Neutrophil (primary cell): Measurements from ENCODE around the gene MSH3.
"Not testable (repeated sequence)": the region's sequence is repeated elsewhere in the genome, so short reads cannot be mapped to it uniquely, and the experiment has no call there.

Experiments
- H3K27ac ChIP-seq: fragments of 200-600 bp; sonication (generic); 2 replicates; pipeline ENCODE4 v1.5.1; 2016; ENCODE audit warnings: mild to moderate bottlenecking, moderate library complexity
- H3K27me3 ChIP-seq: fragments of 200-600 bp; sonication (generic); 2 replicates; pipeline ENCODE4 v1.6.0; 2016; ENCODE audit warnings: mild to moderate bottlenecking
- H3K36me3 ChIP-seq: fragments of 200-600 bp; sonication (generic); 2 replicates; pipeline ENCODE4 v1.5.1; 2017
- H3K4me1 ChIP-seq, 2 experiments: fragments of 200-600 bp in 1 of 2; sonication (generic) in 1 of 2; 1 replicate in 1 of 2; 2 replicates in 1 of 2; pipeline versions ENCODE4 v1.5.1 to v1.6.1; 2013 to 2016; ENCODE audit warnings: low read depth in 1 of 2, low read length in 1 of 2, mild to moderate bottlenecking in 1 of 2, moderate library complexity in 1 of 2; ENCODE audit not compliant: control insufficient read depth in 1 of 2, insufficient read depth in 1 of 2
- H3K4me3 ChIP-seq, 2 experiments: fragments of 200-600 bp in 1 of 2; sonication (generic) in 1 of 2; 1 replicate in 1 of 2; 2 replicates in 1 of 2; pipeline ENCODE4 v1.5.1; 2013 to 2016; ENCODE audit warnings: low read depth in 1 of 2, low read length in 1 of 2, mild to moderate bottlenecking in 1 of 2, moderate library complexity in 1 of 2
- H3K9me3 ChIP-seq: fragments of 200-600 bp; sonication (generic); 2 replicates; pipeline ENCODE4 v1.5.1; 2016
- TF ChIP-seq, protein P1 (sequence below): fragments of 200-600 bp; sonication (generic); IDR thresholded peaks from 2 replicates; pipeline ENCODE4 v1.5.1; 2016; ENCODE audit warnings: antibody characterized with exemption

MSH3 gene

GRCh38 chr5:80725446-80725845 is 71.0 kb downstream of the MSH3 start:
- Histone ChIP-seq H3K4me1 (no peaks in the 10 kb centered on the region), H3K9me3 (no peaks in the 10 kb centered on the region), H3K36me3 (peaks cover 52% of the 10 kb centered on the region), H3K27me3 (no peaks in the 10 kb centered on the region), H3K27ac (no peak overlapping the region), H3K4me3 (no peak overlapping the region)
- TF ChIP-seq, protein P1, sequence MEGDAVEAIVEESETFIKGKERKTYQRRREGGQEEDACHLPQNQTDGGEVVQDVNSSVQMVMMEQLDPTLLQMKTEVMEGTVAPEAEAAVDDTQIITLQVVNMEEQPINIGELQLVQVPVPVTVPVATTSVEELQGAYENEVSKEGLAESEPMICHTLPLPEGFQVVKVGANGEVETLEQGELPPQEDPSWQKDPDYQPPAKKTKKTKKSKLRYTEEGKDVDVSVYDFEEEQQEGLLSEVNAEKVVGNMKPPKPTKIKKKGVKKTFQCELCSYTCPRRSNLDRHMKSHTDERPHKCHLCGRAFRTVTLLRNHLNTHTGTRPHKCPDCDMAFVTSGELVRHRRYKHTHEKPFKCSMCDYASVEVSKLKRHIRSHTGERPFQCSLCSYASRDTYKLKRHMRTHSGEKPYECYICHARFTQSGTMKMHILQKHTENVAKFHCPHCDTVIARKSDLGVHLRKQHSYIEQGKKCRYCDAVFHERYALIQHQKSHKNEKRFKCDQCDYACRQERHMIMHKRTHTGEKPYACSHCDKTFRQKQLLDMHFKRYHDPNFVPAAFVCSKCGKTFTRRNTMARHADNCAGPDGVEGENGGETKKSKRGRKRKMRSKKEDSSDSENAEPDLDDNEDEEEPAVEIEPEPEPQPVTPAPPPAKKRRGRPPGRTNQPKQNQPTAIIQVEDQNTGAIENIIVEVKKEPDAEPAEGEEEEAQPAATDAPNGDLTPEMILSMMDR: no peak

DNA sequence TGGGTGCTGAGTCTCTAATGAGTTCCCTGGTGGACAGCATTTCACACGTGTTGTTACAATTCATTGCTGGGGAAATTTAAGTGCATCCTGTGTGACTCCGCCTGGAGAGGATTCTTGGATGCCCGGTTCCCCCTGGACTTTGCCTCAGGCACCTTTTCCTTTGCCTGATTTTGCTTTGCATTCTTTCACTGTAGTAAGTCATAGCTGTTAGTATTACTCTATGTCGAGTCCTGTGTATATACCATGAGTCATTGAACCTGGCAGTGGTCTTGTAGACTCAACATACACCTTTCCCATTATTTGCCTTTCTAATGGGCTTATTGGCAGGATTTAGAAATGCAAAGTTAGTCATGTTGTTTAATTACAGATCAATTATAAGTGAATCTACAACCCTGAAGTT is 82.3 kb downstream of the MSH3 start:
- H3K4me1 ChIP-seq: no peaks in the 10 kb centered on the region
- no peaks in the 10 kb centered on the region for H3K9me3 ChIP-seq
- H3K36me3 ChIP-seq: peaks cover 4% of the 10 kb centered on the region
- no peak overlapping the region for H3K4me3 ChIP-seq
- TF ChIP-seq, protein P1: no peak
- H3K27me3 ChIP-seq: no peaks in the 10 kb centered on the region
- no peak overlapping the region for H3K27ac ChIP-seq

GRCh38 chr5:80738466-80738865 is 84.0 kb downstream of the MSH3 start:
- Histone ChIP-seq H3K36me3 (peaks cover 18% of the 10 kb centered on the region), H3K4me1 (no peaks in the 10 kb centered on the region), H3K27me3 (no peaks in the 10 kb centered on the region), H3K9me3 (no peaks in the 10 kb centered on the region), H3K27ac (no peak overlapping the region), H3K4me3 (no peak overlapping the region)
- TF ChIP-seq, protein P1: no peak

- Histone ChIP-seq H3K4me3 (no peak overlapping the region), H3K4me1 (no peaks in the 10 kb centered on the region), H3K36me3 (peaks cover 18% of the 10 kb centered on the region), H3K27ac (no peak overlapping the region), H3K27me3 (no peaks in the 10 kb centered on the region), H3K9me3 (no peaks in the 10 kb centered on the region)
- TF ChIP-seq, protein P1: no peak
Observed at GRCh38 chr5:80739057-80739456, 84.6 kb downstream of the MSH3 start.

- no peak overlapping the region for H3K27ac ChIP-seq
- no peaks in the 10 kb centered on the region for H3K27me3 ChIP-seq
- TF ChIP-seq, protein P1: no peak
Observed at GRCh38 chr5:80739496-80739895, 85.0 kb downstream of the MSH3 start.

GRCh38 chr5:80739898-80740297 is 85.4 kb downstream of the MSH3 start:
- Histone ChIP-seq H3K4me1 (no peaks in the 10 kb centered on the region), H3K27me3 (no peaks in the 10 kb centered on the region), H3K36me3 (peaks cover 21% of the 10 kb centered on the region), H3K9me3 (no peaks in the 10 kb centered on the region), H3K4me3 (no peak overlapping the region), H3K27ac (no peak overlapping the region)
- TF ChIP-seq, protein P1: no peak

More at GRCh38 chr5:80739496-80739895, 85.0 kb downstream of the MSH3 start:
- Histone ChIP-seq H3K4me3 (no peak overlapping the region), H3K4me1 (no peaks in the 10 kb centered on the region), H3K9me3 (no peaks in the 10 kb centered on the region), H3K36me3 (peaks cover 18% of the 10 kb centered on the region)

DNA sequence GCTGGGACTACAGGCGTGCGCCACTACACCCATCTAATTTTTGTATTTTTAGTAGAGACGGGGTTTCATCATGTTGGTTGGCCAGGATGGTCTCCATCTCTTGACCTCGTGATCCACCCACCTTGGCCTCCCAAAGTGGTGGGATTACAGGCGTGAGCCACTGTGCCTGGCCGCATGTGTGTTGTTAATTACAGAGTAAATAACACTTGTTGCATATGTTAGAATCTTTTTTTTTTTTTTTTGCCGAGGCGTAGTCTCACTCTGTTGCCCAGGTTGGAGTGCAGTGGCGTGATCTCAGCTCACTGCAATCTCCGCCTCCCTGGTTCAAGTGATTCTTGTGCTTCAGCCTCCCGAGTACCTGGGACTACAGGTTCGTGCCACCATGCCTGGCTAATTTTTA is 86.0 kb downstream of the MSH3 start:
- H3K27ac ChIP-seq, H3K4me3 ChIP-seq, H3K27me3 ChIP-seq, H3K4me1 ChIP-seq, H3K9me3 ChIP-seq: not testable (repeated sequence)
- peaks cover 27% of the 10 kb centered on the region for H3K36me3 ChIP-seq
